GM18907 (cell line): ENCODE measurements around the gene CNOT9.
"Not testable (repeated sequence)": the region's sequence is repeated elsewhere in the genome, so short reads cannot be mapped to it uniquely, and the experiment has no call there.

Experiments used
- ATAC-seq: cut with Tn5 transposase; IDR thresholded peaks from one replicate; pipeline ENCODE4 v1.9.1; 2021; ENCODE audit warnings: mild to moderate bottlenecking, moderate library complexity; ENCODE audit not compliant: unreplicated experiment

Gene CNOT9

GRCh38 chr2:218568190-218569037 lies at the start of gene CNOT9, which contains the start of gene USP37:
Gene CNOT9 (plus strand): TSS chr2:218568839. CDS start chr2:218568955, 116 bp downstream.
Gene USP37 (minus strand): TSS chr2:218568351. CDS start chr2:218558653, 9,698 bp downstream.
- ATAC-seq, result peak; percentile 79

GRCh38 chr2:218518876-218519275 lies 49.8 kb upstream of the CNOT9 start:
- no peak for ATAC-seq

- no peak for ATAC-seq
Observed at GRCh38 chr2:218523651-218524050, 45.0 kb upstream of the CNOT9 start.

- not testable (repeated sequence) for ATAC-seq
Observed at GRCh38 chr2:218528409-218528808, 40.2 kb upstream of the CNOT9 start.

- no peak for ATAC-seq
Observed at GRCh38 chr2:218529990-218530389, 38.6 kb upstream of the CNOT9 start.

GRCh38 chr2:218536804-218537494 lies 31.7 kb upstream of the CNOT9 start:
- no peak for ATAC-seq

- no peak for ATAC-seq
Observed at GRCh38 chr2:218540015-218540414, 28.6 kb upstream of the CNOT9 start.

GRCh38 chr2:218546012-218546411 lies 22.6 kb upstream of the CNOT9 start:
- ATAC-seq, result no peak

- ATAC-seq, result no peak
Observed at GRCh38 chr2:218547511-218547910, 21.1 kb upstream of the CNOT9 start.

- ATAC-seq, result no peak
Observed at GRCh38 chr2:218547978-218548377, 20.7 kb upstream of the CNOT9 start.

- ATAC-seq, result not testable (repeated sequence)
Observed at GRCh38 chr2:218554225-218554624, 14.4 kb upstream of the CNOT9 start.

- ATAC-seq, result no peak
Observed at GRCh38 chr2:218555527-218555926, 13.1 kb upstream of the CNOT9 start.

GRCh38 chr2:218557941-218558340 lies 10.7 kb upstream of the CNOT9 start:
- ATAC-seq, result no peak

- ATAC-seq, result no peak
Observed at GRCh38 chr2:218558986-218559385, 9.7 kb upstream of the CNOT9 start.

GRCh38 chr2:218564056-218564455 lies 4.6 kb upstream of the CNOT9 start:
- ATAC-seq, result no peak

GRCh38 chr2:218566296-218566695 lies 2.3 kb upstream of the CNOT9 start:
- no peak for ATAC-seq

- peak; percentile 49 for ATAC-seq
Observed at GRCh38 chr2:218567797-218568189, 846 bp upstream of the CNOT9 start.

GRCh38 chr2:218569038-218569431 lies 396 bp downstream of the CNOT9 start:
- peak; percentile 33 for ATAC-seq

GRCh38 chr2:218569661-218570500 lies 1.2 kb downstream of the CNOT9 start:
- no peak for ATAC-seq

- no peak for ATAC-seq
Observed at GRCh38 chr2:218570850-218571249, 2.2 kb downstream of the CNOT9 start.

GRCh38 chr2:218576854-218577253 lies 8.2 kb downstream of the CNOT9 start:
- no peak for ATAC-seq
